ENCODE measurements around the gene MSANTD3.
"Not testable (repeated sequence)": the region's sequence is repeated elsewhere in the genome, so short reads cannot be mapped to it uniquely, and the experiment has no call there.

The MSANTD3 gene

DNA sequence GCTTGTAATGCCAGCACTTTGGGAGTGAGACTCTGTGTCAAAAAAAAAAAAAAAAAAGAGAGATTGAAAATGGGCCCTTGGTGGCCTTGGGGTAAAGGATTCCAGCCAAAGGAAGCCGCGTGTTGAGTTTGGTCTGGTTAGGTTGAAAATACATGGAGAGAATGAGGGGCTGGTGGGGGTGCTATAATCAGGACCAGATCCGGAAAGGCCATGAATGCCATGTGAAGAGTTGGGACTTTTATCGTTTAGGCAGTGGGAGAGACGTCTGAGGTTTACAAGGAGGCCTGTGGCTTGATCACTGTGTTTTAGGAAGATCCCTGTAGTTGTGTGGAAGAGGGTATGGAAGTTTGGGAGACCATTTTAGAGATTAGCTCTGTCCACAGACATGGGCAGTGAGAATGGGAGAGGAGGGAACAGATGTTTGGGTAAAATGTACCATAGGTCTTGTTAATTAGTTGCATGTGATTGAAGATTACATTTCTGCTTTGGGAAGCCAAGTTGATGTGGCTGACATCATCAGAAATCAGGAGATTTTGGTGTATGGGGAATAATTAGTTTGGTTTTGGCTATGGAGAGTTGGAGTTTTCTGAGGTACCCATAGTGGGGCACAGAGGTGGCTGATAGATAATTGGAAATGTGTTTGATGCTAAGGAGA is 3.5 kb downstream of the MSANTD3 start:
- DNase-seq, result no peak

DNA sequence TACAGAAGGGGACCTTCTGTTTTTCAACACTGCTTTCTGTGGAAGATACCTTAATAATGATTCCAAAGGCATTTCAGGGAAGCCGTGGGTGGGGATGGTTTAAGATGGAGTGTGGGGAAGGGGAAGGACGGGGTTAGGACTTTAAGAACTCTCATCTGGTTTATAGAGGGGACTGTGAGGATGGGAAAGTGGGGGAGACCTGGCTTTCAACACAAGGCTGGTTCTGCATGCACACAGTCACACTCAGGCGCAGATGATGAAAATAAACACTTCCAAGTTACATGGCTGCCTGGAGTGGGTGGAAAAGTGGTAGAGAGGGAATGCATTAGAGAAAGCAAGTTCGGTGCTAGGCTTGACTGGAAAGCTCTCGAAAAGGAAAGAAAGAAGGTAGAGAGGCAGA is 4.9 kb downstream of the MSANTD3 start:
- DNase-seq, result no peak

DNA sequence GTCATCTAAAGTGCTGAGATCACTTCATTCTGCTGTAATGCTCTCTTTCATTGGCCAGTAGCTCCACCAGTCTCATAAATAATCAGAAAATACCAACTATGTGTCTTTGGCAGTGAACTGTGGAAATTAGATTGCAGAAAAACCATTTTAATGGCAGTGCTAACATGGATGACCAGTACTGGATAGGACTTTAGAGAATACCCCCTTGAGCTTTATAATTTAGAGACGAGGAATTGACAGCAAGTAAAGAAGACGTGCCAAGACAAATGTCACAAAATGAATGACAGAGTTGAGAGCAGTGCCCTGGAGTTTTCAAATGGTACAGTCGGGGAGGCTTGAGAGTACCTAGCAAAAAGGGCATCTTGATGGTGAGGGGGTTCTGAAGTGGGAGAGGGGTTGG is 5.8 kb downstream of the MSANTD3 start:
- no peak for DNase-seq

DNA sequence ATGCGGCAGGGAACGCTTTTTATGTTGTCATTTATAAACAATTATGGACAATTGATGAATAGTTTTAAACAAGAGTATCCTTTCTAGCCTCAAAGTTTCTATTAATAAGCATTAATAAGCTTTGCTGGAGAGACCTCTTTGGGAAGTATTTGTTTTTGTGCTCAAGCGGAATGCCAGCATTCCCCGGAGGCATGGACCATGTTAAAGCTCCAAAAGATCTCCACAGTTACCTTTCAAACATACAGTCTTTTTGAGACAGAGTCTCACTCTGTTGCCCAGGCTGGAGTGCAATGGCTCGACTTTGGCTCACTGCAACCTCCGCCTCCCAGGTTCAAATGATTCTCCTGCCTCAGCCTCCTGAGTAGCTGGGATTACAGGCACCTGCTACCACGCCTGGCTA is 9.6 kb downstream of the MSANTD3 start:
- DNase-seq, result no peak

DNA sequence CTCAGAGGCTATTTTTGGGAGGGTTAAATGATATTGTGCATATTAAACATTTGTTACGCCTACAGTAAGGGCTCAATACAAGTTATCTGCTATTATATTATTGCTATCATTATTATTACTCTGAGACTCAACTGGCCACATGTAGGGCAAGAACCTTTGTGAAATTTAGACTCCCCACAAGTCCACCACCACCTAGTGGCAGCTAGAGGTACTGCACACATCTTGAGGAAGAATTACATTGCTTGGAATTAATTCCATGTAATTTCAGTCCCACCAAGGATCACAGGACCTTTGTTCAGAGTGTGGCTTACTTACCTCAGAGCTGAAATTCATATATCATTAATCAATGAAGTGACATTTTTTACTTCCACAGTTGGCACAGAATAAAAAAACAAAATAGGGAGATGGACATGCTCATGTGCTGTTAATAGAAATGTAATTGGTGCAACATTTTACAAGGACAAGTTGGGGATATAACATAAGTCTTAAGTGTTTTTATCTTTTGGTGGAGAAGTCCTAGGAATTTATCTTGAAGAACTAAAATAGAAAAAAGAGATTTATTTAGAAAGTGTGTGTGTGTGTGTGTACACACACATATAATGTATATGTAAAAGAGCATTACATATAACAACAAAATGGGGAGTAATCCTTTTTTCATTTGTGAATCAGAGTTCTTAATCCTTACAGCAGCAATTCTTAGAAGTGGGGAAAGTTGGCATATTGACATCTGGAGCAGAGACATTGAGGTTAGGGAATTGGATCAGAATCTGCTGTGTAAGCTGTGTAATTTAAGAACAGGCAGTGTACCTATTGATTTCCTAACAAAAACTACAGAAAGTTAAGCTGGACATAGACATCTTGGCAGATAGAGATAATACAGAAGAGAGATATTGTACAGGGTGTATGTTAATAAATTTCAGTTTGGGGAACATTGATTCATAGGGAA is 11.2 kb downstream of the MSANTD3 start:
- DNase-seq, result no peak

DNA sequence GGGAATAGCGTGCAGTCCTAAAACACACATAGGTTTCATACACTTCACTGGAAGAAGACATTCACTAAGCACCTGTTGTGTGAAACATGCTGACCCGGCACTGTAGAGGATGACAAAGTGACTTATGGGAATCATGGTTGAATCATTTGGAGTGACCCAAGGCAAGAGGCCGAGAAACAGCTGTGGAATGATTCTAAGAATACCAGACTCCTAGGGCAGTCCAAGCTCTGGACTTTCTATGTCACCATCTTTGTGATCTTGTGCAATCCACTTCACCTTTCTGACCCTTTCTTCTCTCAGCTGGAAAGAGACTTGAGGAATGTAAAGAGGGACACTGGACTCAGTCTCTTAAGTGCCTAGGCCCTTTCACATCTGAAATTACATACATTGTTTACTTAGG is 13.1 kb downstream of the MSANTD3 start:
- no peak for DNase-seq

DNA sequence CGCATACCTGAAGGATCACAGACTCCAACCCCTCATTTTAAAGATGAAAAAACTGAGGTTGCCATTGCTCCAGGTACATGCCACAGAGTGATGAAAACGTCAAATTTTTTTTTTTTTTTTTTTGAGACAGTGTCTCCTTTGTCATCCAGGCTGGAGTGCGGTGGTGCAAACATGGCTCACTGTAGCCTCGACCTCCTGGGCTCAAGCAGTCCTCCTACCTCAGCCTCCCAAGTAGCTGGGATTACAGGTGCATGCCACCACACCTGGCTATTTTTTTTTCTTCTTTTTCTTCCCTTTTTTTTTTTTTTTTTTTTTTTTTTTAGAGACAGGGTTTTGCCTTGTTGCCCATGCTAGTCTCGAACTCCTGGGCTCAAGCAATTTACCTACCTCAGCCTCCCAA is 13.5 kb downstream of the MSANTD3 start:
- not testable (repeated sequence) for DNase-seq

DNA sequence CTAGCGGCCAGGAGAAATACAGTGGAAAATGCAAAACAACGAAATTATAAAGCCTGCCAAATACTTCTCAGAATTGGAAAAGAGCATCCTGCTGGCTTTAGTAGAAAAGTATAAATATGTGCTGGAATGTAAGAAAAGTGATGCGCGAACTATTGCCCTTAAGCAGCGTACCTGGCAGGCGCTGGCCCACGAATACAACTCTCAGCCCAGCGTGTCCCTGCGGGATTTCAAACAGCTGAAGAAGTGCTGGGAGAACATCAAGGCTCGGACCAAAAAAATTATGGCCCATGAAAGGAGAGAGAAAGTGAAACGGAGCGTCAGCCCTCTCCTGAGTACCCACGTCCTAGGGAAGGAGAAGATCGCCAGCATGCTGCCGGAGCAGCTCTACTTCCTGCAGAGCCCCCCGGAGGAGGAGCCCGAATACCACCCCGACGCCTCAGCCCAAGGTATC is 15.0 kb downstream of the MSANTD3 start:
- no peak for DNase-seq

DNA sequence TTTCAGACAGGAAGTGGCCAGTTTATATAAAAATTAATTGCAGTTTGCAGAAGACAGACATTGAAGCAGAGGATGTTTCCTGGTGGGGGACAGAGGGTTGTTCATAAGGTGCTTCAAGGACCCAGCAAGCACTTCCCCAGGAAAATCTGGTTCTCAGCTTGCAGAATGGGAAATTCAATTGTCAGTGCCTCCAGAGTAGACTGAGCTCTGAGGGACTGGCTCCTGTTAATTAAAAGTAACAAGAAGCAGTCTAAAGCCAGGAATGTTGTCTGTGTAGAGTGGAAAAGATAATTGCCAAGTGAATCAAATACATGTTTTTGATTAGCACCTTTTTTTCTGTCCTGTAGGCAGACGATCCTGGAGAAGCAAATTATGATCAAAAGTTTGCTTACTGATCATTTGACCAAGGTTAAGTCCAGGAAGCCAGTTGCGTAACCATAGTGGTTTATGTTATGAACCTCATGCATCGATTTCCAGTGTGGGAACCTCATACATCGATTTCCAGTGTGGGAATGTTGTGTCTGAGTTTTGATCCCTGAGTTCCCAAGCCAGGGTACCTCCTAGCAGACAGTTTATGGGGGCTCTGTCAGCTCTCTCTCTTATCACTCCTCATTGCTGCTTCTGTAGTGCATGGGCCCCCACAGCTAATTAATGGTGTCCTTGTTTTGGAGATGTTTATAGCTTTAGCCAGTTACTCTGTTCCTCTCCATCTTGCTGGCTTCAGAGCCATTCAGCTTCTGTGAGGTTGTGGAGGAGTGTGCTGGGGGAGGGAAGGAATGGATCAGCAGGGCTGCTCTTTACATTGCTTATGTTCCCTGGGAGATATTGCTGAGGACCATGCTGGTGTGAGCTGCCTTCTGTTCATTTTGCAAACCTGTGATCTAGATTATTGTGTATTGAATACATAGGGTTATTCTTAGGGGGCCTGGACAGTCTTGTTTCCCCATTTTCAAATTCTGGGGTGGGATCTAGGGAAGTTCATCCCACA is 17.1 kb downstream of the MSANTD3 start:
- DNase-seq, result no peak

DNA sequence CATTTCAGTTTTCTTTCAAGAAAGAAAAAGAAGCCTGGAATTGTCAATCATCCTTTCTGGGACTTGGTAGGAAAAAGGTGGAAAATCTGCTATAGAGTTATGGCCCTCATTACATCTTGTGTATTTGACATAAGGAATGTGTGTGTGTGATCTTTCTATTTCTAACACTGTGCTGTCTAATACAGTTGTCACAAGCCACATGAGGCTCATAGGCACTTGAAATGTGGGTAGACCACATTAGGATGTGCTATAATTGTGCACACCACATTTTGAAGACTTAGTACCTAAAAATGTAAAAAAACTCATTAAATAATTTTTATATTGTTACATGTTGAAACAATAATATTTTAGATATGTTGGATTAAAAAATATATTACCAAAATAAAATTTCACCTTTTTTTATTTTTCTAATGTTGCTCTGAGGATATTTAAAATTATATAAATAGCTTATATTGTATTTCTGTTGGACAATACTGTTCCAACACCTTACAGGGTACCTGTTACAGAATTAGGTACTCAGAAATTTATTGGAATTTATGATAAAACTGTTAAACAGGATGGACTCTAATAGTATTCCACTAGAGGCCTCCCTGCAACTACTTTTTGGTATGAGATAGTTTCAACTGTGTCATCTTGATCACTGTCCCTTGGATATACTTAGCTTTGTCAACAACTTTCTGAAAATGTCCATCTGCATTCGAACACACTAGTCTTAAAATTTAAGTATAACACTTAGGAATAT is 18.4 kb downstream of the MSANTD3 start:
- DNase-seq, result no peak

DNA sequence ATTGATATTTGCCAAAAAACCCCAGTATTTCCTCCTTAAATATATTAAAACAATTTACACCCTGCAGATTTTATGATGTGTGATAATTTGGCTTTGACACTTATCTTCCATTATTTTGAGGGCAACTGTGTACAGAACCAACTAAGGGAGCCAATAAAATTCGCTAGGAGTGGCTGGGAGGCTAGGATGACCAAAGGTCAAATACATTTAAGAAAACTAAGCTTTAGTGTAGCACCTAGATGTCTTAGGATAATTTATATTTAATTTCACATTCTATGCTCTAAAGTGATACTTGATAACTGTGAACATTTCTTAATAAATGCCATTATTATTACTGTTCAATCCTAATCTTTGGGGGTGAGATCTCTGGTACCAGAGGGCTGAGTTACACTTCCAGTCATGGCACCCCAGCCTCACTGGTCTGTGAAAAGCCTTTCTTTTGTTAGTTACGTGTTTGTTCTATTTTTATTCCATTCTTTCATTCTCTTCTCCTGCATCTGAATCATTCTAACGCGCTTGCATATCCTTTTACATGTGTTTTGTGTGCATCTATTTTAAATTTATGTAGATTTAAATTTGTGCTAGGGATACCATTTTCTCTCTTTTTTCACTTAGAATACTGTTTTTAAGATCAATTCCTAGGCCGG is 19.1 kb downstream of the MSANTD3 start:
- DNase-seq, result no peak

DNA sequence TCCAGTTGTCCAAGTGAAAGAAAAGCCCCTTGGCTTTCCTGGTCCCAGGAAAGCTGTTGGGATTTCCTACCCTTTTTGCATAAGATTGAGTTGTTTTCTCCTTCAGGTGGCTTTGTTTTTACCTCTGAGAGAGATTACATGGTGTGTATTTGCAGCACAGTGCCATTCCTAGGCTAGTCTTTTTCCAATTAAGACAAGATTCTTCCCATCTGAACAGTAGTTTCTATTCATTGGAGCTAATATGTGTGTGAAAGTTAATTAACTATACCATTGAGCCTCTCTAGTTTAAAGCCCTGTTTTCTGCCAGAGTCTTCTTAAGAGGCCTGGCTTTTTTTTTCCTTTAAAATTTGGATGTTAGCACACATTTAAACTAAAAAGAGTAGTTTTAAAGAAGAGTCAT is 20.1 kb downstream of the MSANTD3 start:
- no peak for DNase-seq

DNA sequence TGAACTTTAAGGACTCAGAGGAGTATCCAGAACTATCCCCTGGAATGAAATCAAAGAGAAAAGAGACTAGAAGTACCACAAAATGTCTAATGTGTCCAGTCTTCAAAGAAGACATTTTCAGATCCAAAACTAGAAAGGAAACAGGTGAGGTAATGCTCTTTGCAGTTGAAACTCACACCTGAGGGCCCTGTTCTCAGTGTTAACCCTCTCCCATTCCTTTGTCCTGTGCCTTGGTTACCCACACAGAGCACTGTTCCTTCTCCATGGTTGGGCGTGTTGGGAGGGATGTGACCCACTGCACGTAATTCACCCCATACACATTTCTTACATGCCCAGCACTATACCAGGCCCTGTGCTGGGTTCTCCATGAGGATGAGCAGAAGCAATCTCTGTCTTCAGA is 21.3 kb downstream of the MSANTD3 start:
- no peak for DNase-seq

DNA sequence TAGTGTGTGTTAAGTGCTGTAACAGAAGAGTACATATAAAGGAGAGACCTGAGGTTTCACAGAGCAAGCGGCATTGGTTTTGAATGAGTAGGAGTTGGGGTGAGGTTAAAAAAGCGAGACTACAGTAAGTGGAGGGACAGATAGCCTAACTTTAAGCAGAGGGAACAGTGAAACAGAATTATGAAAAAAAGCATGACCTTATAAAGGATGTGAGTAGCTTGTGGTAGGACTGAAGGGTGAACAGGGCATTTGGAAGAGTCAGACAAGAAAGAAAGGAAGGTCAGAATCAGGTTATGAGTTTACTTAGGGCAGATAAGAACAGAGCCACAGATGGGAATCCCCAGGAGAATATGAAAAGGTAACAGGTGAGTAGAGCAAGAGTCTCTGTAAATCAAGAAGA is 22.5 kb downstream of the MSANTD3 start:
- DNase-seq, result no peak

DNA sequence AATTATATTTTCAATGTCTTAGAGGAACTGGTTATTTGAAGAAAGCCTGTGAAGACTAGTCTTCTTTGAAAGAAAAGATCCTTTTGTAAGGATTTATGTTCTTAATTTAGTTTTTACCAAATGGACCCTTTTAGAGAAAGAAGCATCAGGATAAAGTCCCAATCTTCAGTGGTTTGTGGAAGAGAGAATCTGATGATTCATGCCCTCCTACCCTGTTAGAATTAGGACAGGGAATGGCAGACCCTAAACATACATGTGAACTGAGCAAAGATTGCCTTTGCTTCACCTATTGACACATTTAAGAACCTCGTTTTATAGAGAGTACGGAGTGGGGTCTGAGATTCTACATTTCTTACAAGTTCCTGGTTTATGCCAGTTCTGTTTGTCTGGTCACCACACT is 26.0 kb downstream of the MSANTD3 start:
- DNase-seq, result no peak

DNA sequence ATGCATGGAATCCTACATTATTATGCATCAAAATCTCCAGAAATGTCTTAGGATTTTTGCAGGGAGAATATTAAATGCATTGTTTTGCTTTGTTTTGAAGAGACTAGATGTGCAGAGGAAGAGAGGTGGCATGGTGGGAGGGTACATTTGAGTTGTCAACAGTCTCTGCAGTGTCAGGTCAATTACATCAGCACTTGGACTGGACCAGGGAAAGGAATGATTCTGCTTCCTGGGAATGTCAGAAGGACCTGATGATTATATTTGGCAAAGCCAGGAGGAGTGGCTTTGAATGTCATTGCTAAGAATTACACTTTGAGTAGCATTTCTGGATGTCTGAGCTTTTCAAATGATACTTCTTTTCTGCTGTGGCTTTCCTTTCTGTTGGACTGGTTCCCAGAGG is 28.5 kb downstream of the MSANTD3 start:
- DNase-seq, result no peak

DNA sequence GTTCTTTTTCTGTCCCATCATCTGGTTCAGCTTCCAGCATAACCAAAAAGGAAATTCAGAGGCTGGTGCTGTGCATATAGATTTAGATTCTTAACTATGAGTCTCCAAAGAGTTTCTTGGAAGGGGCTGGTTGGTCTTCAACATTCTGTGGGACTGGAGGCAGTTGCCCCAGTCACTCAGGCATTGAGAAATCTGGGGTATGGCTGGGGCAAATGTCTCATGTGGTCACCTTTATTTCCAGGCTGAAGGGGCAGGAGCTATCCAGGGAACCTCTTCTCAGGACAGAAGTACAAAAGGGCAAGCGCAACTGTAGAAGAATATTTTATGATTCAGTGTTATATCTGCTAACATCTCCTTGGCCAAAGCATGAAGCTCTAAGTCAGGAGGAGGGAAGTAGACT is 30.6 kb downstream of the MSANTD3 start:
- no peak for DNase-seq

DNA sequence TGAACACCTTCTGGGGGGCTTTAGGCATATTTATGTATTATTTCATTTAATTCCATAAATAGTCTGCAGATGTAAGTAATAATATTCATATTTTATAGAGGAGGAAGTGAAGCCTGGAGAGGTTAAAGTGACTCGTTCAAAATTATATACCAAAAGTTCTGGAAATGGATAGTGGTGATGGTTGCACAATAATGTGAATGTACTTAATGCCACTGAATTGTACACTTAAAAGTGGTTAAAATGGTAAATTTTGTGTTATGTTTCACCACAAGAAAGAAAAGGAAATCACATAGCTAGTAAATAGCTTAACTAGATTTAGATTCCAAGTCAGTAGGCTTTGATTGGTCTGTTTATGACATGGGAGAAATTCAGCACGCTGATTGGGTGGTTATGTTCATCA is 33.0 kb downstream of the MSANTD3 start:
- no peak for DNase-seq

DNA sequence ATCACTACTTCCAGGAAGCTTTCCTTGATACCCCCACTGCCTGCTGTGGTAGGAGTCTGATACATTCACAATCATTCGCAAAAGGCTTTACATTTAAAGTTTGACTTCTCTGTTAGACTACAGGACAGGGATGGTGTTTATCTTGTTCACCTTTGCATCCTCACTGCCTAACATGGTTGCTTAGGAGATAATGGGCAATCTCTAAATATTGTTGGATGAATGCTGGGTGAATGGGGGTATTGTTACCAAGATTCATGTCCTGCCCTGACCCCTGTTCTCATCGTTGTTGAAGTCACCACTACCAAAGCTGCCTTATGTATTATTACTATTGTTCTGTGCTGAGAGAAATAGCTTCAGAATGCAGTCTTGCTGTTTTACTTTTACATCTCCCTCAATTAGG is 38.3 kb downstream of the MSANTD3 start:
- no peak for DNase-seq

DNA sequence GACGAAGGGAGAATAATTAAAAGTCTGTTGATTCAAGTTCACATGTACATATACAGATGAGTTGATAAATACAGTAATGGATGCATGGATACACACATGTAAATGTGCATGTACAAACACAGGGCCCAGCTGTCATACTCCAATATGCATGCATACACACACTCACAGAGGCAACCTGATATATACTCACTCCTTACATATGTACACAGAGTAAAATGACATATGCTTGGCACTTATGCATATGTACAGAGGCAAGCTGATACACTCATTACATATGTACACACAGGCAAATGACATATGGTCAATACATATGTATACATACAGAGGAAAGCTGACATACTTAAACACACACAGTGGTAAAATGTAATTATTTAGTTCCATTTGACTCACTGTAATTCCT is 38.8 kb downstream of the MSANTD3 start:
- DNase-seq, result no peak

DNA sequence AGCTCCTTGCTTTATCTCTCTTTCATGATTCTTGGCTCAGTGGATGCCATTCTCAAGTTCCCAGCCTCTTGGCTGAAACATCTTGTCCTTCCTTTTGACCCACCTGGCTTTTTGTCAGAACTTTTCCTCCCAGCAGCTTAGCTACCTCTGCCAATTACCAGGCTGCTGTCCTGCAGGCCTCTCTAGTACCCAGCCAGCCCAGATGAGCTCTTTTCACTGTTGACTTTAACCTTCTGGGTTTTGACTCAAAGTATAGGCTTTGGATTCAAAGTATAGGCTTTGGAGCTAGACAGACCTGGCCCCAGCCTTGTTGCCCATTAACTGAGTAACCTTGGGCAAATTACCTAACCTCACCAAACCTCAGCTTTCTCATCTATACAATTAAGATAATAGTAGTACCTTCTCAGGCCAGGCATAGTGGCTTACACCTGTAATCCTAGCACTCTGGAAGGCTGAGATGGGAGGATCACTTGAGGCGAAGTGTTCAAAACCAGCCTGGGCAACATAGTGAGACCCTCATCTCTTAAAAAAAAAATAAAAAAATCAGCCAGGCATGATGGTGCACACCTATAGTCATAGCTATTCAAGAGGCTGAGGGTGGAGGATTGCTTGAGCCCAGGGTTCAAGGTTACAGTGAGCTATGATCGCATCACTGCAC is 39.4 kb downstream of the MSANTD3 start:
- no peak for DNase-seq

All from activated gamma-delta T cell (primary cell).